H9 (cell line): Measurements from ENCODE around the gene ATP8A1. TPM values are rescaled to one million over a fixed set of nuclear protein-coding genes. Genes with fewer than 3 reads are reported as not detected.

ENCODE experiments used
- DNase-seq: peaks from one replicate; pipeline ENCODE4 v3.0.0-alpha.2; 2017
- H2AFZ ChIP-seq: one replicate; pipeline ENCODE4 v1.6.1; 2013; ENCODE audit warnings: mild to moderate bottlenecking, low read length, control low read depth, moderate library complexity
- H2AK5ac ChIP-seq: 2 replicates; pipeline ENCODE4 v1.6.1; 2013; ENCODE audit warnings: low read length, control low read depth, mixed read lengths; ENCODE audit not compliant: insufficient read length
- H2BK120ac ChIP-seq: one replicate; pipeline ENCODE4 v1.6.1; 2013; ENCODE audit warnings: low read depth, mild to moderate bottlenecking, low read length, control low read depth, inconsistent platforms; ENCODE audit not compliant: poor library complexity, severe bottlenecking
- H2BK12ac ChIP-seq: 2 replicates; pipeline ENCODE4 v1.6.1; 2013; ENCODE audit warnings: low read length, control low read depth, mixed read lengths, low read depth; ENCODE audit not compliant: insufficient read length
- H2BK15ac ChIP-seq: 2 replicates; pipeline ENCODE4 v1.6.1; 2013; ENCODE audit warnings: low read depth, low read length, control low read depth
- H2BK20ac ChIP-seq: one replicate; pipeline ENCODE4 v1.6.1; 2013; ENCODE audit warnings: low read depth, mild to moderate bottlenecking, low read length, control low read depth, inconsistent platforms; ENCODE audit not compliant: poor library complexity, severe bottlenecking
- H2BK5ac ChIP-seq: 2 replicates; pipeline ENCODE4 v1.6.1; 2013; ENCODE audit warnings: low read length, control low read depth, mixed read lengths; ENCODE audit not compliant: insufficient read length
- H3K14ac ChIP-seq: 2 replicates; pipeline ENCODE4 v1.6.1; 2013; ENCODE audit warnings: low read length, control low read depth; ENCODE audit not compliant: insufficient read depth
- H3K18ac ChIP-seq: 2 replicates; pipeline ENCODE4 v1.6.1; 2013; ENCODE audit warnings: low read depth, mild to moderate bottlenecking, mixed read lengths, low read length, control low read depth; ENCODE audit not compliant: insufficient read length
- H3K23ac ChIP-seq: 2 replicates; pipeline ENCODE4 v1.6.1; 2013; ENCODE audit warnings: low read length, control low read depth, mixed read lengths, low read depth; ENCODE audit not compliant: insufficient read length
- H3K23me2 ChIP-seq: 2 replicates; pipeline ENCODE4 v1.6.1; 2013; ENCODE audit warnings: low read depth, mild to moderate bottlenecking, mixed read lengths, low read length, control low read depth; ENCODE audit not compliant: insufficient read length, poor library complexity, severe bottlenecking
- H3K27ac ChIP-seq: 2 replicates; pipeline ENCODE4 v1.5.1; 2013; ENCODE audit warnings: low read length, control low read depth, mixed read lengths, low read depth; ENCODE audit not compliant: insufficient read length
- H3K27me3 ChIP-seq: 2 replicates; pipeline ENCODE4 v1.6.1; 2013; ENCODE audit warnings: low read length, control low read depth, inconsistent platforms; ENCODE audit not compliant: insufficient read depth
- H3K4ac ChIP-seq: 2 replicates; pipeline ENCODE4 v1.6.1; 2013; ENCODE audit warnings: low read depth, mild to moderate bottlenecking, control low read depth, inconsistent platforms, low read length, moderate library complexity
- H3K4me1 ChIP-seq: 2 replicates; pipeline ENCODE4 v1.6.1; 2013; ENCODE audit warnings: low read length, control low read depth, inconsistent platforms; ENCODE audit not compliant: insufficient read depth
- H3K4me2 ChIP-seq: 2 replicates; pipeline ENCODE4 v1.6.1; 2013; ENCODE audit warnings: low read length, control low read depth, mixed read lengths; ENCODE audit not compliant: insufficient read length, insufficient read depth
- H3K56ac ChIP-seq: 2 replicates; pipeline ENCODE4 v1.6.1; 2013; ENCODE audit warnings: low read depth, mild to moderate bottlenecking, mixed read lengths, low read length, control low read depth; ENCODE audit not compliant: insufficient read length
- H3K79me1 ChIP-seq: 2 replicates; pipeline ENCODE4 v1.6.1; 2013; ENCODE audit warnings: low read depth, mild to moderate bottlenecking, moderate library complexity, low read length, control low read depth, inconsistent platforms; ENCODE audit not compliant: insufficient read depth, poor library complexity, severe bottlenecking
- H3K79me2 ChIP-seq: 2 replicates; pipeline ENCODE4 v1.6.1; 2013; ENCODE audit warnings: low read length, control low read depth, inconsistent platforms; ENCODE audit not compliant: insufficient read depth
- H3K9ac ChIP-seq: 2 replicates; pipeline ENCODE4 v1.6.1; 2013; ENCODE audit warnings: low read length, control low read depth, mixed read lengths; ENCODE audit not compliant: insufficient read length; ENCODE audit errors: extremely low read depth
- H3K9me3 ChIP-seq: one replicate; pipeline ENCODE4 v1.6.1; 2013; ENCODE audit warnings: low read depth, low read length, inconsistent platforms; ENCODE audit not compliant: control insufficient read depth
- H3T11ph ChIP-seq: one replicate; pipeline ENCODE4 v1.6.1; 2013; ENCODE audit warnings: mild to moderate bottlenecking, low read length, control low read depth, inconsistent platforms
- H4K20me1 ChIP-seq: one replicate; pipeline ENCODE4 v1.6.1; 2013; ENCODE audit not compliant: control insufficient read depth, insufficient read length, insufficient read depth
- H4K5ac ChIP-seq: 2 replicates; pipeline ENCODE4 v1.6.1; 2013; ENCODE audit warnings: low read depth, mild to moderate bottlenecking, mixed read lengths, low read length, control low read depth; ENCODE audit not compliant: insufficient read length
- H4K8ac ChIP-seq: replicated peaks from 2 replicates; pipeline ENCODE4 v1.6.1; 2013; ENCODE audit warnings: low read length, control low read depth, mixed read lengths, low read depth; ENCODE audit not compliant: insufficient read length
- H4K91ac ChIP-seq: 2 replicates; pipeline ENCODE4 v1.6.1; 2013; ENCODE audit warnings: low read depth, mild to moderate bottlenecking, moderate library complexity, mixed read lengths, low read length, control low read depth; ENCODE audit not compliant: insufficient read length
- H3K27ac Mint-ChIP-seq, 3 experiments: 2 replicates in 2 of 3; 3 replicates in 1 of 3; pipeline ENCODE4 v1.8.0; 2020 to 2021; ENCODE audit warnings: mixed read lengths in 3 of 3, mild to moderate bottlenecking in 1 of 3, moderate library complexity in 1 of 3
- H3K27me3 Mint-ChIP-seq: 2 replicates; pipeline ENCODE4 v1.8.0; 2021; ENCODE audit warnings: low read depth, mild to moderate bottlenecking, moderate library complexity, mixed read lengths
- H3K36me3 Mint-ChIP-seq, 3 experiments: 2 replicates in 2 of 3; 3 replicates in 1 of 3; pipeline ENCODE4 v1.8.0; 2020 to 2021; ENCODE audit warnings: low read depth in 3 of 3, mixed read lengths in 3 of 3; ENCODE audit not compliant: insufficient read depth in 1 of 3
- H3K4me1 Mint-ChIP-seq, 2 experiments: 2 replicates each; pipeline ENCODE4 v1.8.0; 2020; ENCODE audit warnings: mixed read lengths in 2 of 2
- H3K4me3 Mint-ChIP-seq, 2 experiments: 2 replicates in 1 of 2; 3 replicates in 1 of 2; pipeline ENCODE4 v1.8.0; 2020 to 2021; ENCODE audit warnings: mild to moderate bottlenecking in 2 of 2, mixed read lengths in 2 of 2, moderate library complexity in 1 of 2
- H3K9me3 Mint-ChIP-seq, 2 experiments: 2 replicates in 1 of 2; 3 replicates in 1 of 2; pipeline ENCODE4 v1.8.0; 2020; ENCODE audit warnings: mild to moderate bottlenecking in 2 of 2, mixed read lengths in 2 of 2, moderate library complexity in 1 of 2
- CTCF ChIP-seq: fragments of 200-600 bp; sonication (generic); conservative IDR thresholded peaks from 3 replicates; pipeline ENCODE4 v1.8.0; 2021; ENCODE audit warnings: antibody characterized with exemption, mild to moderate bottlenecking
- WGBS: extraction: QIAGEN DNeasy Blood & Tissue Kit; methylation state at CpG from one replicate; pipeline ENCODE4 v1.1.7; 2013; ENCODE audit warnings: missing lambda C conversion rate, low lambda C conversion rate, mixed read lengths; ENCODE audit not compliant: insufficient read length; ENCODE audit errors: extremely low coverage; 5-methylcytosine and 5-hydroxymethylcytosine counted together
- total RNA-seq: library from RNA; stranded (reverse); gene quantifications from 2 replicates; pipeline ENCODE4 v1.2.1, GENCODE V29; 2021

Gene ATP8A1
- total RNA-seq, 1 experiment from 2014 or later: 5.1 TPM

GRCh38 chr4:42395595-42395994 lies 261.3 kb downstream of the ATP8A1 start:
- Histone ChIP-seq H2AK5ac (no peak overlapping the region), H3K9me3 (no peaks in the 10 kb centered on the region), H4K91ac (no peak overlapping the region), H3K4me1 (peaks cover 5% of the 10 kb centered on the region; the same call in 1 of the 2 replicates), H3K23ac (no peak overlapping the region), H4K8ac (no peak overlapping the region), H3K14ac (no peak overlapping the region), H2BK15ac (no peak overlapping the region), H2BK5ac (no peak overlapping the region), H3K4me2 (no peak overlapping the region), H3K79me1 (no peaks in the 10 kb centered on the region), H2BK12ac (no peak overlapping the region), H3K23me2 (peaks cover 32% of the 10 kb centered on the region), H2BK20ac (no peak overlapping the region), H3K4ac (no peak overlapping the region), H3K27me3 (peaks cover 39% of the 10 kb centered on the region), H4K5ac (no peak overlapping the region), H4K20me1 (no peaks in the 10 kb centered on the region), H2AFZ (no peak overlapping the region), H2BK120ac (no peak overlapping the region), H3K56ac (no peak overlapping the region), H3K9ac (no peak overlapping the region), H3K18ac (no peak overlapping the region), H3K79me2 (no peaks in the 10 kb centered on the region), H3K27ac (no peak overlapping the region), H3T11ph (no peak overlapping the region)
- Mint-ChIP-seq H3K4me1 (peaks cover 53 to 61% of the 10 kb centered on the region in 2 experiments), H3K36me3 (no peaks in the 10 kb centered on the region), H3K9me3 (no peaks in the 10 kb centered on the region), H3K27me3 (peaks cover 84% of the 10 kb centered on the region), H3K4me3 (no peak overlapping the region), H3K27ac (no peak overlapping the region)
- DNase-seq: no peak
- no CpG with 5 or more reads among the region's 1 CpG for WGBS
- TF ChIP-seq CTCF: no peak
